ENCODE measurements around the gene PPARG. TPM values are rescaled to one million over a fixed set of nuclear protein-coding genes. Genes with fewer than 3 reads are reported as not detected.

Gene PPARG
- total and polyA plus RNA-seq, 8 donors: 3.3 to 52.0 (median 5.4) TPM

Other genes with a start within 250 kb of the PPARG start
- 10 to 100 TPM in 1 of 2 donors, under 1 TPM in 1; 0.93 to 11.3 TPM for gene TIMP4, start 130.2 kb upstream of the PPARG start, total RNA-seq
- gene TIMP4, start 130.2 kb upstream of the PPARG start, polyA plus RNA-seq (ENCODE audit: insufficient read length in 6 of 6): under 1 TPM; 0.13 to 0.80 (median 0.33) TPM
- gene TSEN2, start 195.4 kb downstream of the PPARG start, total RNA-seq: 10 to 100 TPM in 1 of 2 donors, 1 to 10 TPM in 1; 8.1 to 15.1 TPM
- gene TSEN2, start 195.4 kb downstream of the PPARG start, polyA plus RNA-seq (ENCODE audit: insufficient read length in 6 of 6): 10 to 100 TPM; 17.4 to 29.1 (median 24.3) TPM